Testis (tissue), 2 donors: ENCODE results near the gene IQSEC3.

ENCODE experiments used
- POLR2A ChIP-seq: fragments of 450-650 bp; IDR thresholded peaks from one replicate; pipeline ENCODE4 v1.6.1; 2017; ENCODE audit warnings: antibody characterized with exemption, mild to moderate bottlenecking, moderate library complexity
- TF ChIP-seq, protein P1 (sequence below), 3 experiments: fragments of 450-650 bp in 2 of 3; fragments of 200-600 bp in 1 of 3; sonication (generic) in 1 of 3; IDR thresholded peaks; one replicate each; pipeline ENCODE4 v1.5.1; 2016 to 2019; ENCODE audit warnings: antibody characterized with exemption in 3 of 3, mild to moderate bottlenecking in 2 of 3, moderate library complexity in 1 of 3

DNA sequence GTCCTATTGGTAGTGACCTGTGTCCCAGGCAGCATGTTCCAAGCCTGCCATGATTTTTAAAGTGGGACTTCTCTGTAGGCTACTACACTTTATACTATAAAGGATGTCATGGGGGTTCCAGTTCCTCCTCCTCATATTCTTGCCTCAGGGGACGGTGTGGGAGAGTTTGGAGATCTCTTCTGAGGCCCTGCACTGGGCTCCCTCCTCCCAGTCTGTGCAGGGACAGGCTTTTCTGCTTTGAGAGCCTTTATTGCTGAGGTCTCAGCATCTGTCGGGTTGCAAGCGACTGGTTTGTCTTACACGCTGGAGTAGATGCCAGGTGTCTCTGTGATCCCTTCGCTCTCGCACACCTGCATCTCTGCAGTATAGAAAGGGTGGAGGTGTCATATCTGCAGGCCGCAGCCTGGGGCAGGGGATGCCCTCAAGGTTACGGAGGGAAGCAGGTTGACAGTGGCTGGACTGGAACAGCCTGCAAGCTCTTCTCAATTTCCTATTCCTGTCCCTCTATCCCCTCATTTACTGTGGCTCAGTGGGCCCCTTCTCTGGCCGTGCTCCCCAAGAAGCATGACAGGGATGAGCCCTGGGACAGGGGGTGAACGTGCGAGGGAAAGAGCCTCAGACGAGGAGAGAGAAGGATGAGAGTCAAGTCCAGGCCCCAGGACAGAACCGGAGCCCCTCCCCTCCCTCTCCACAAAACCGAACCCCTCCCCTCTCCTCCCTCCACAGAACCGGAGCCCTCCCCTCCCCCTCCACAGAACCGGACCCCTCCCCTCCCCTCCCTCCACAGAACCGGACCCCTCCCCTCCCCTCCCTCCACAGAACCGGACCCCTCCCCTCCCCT, 96.1 kb downstream of the IQSEC3 start:
- TF ChIP-seq, protein P1, sequence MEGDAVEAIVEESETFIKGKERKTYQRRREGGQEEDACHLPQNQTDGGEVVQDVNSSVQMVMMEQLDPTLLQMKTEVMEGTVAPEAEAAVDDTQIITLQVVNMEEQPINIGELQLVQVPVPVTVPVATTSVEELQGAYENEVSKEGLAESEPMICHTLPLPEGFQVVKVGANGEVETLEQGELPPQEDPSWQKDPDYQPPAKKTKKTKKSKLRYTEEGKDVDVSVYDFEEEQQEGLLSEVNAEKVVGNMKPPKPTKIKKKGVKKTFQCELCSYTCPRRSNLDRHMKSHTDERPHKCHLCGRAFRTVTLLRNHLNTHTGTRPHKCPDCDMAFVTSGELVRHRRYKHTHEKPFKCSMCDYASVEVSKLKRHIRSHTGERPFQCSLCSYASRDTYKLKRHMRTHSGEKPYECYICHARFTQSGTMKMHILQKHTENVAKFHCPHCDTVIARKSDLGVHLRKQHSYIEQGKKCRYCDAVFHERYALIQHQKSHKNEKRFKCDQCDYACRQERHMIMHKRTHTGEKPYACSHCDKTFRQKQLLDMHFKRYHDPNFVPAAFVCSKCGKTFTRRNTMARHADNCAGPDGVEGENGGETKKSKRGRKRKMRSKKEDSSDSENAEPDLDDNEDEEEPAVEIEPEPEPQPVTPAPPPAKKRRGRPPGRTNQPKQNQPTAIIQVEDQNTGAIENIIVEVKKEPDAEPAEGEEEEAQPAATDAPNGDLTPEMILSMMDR (IDR thresholded peaks at IDR 0.05), result no peak
- no peak for TF ChIP-seq POLR2A
